Osteoblast (primary cell): ENCODE data around the gene DNAH6. TPM values are rescaled to one million over a fixed set of nuclear protein-coding genes. Genes with fewer than 3 reads are reported as not detected.

Source experiments
- DNase-seq: peaks from one replicate; pipeline ENCODE4 v3.0.0; 2011; ENCODE audit warnings: low spot score, mixed read lengths; ENCODE audit not compliant: insufficient read length; ENCODE audit errors: missing footprints
- H2AFZ ChIP-seq: 2 replicates; pipeline ENCODE4 v1.6.0; 2011; ENCODE audit warnings: mild to moderate bottlenecking, low read length
- H3K27ac ChIP-seq: 2 replicates; pipeline ENCODE4 v1.5.1; 2011; ENCODE audit warnings: mild to moderate bottlenecking, low read depth, low read length, moderate library complexity
- H3K27me3 ChIP-seq: 2 replicates; pipeline ENCODE4 v1.6.0; 2012; ENCODE audit warnings: mild to moderate bottlenecking, control low read depth, inconsistent platforms, low read length, moderate library complexity; ENCODE audit not compliant: insufficient read depth
- H3K36me3 ChIP-seq: 2 replicates; pipeline ENCODE4 v1.5.1; 2011; ENCODE audit warnings: mild to moderate bottlenecking, low read length, control low read depth, moderate library complexity; ENCODE audit not compliant: insufficient read depth
- H3K4me1 ChIP-seq: 2 replicates; pipeline ENCODE4 v1.5.1; 2011; ENCODE audit warnings: mild to moderate bottlenecking, low read length, control low read depth, moderate library complexity; ENCODE audit not compliant: insufficient read depth
- H3K4me2 ChIP-seq: 2 replicates; pipeline ENCODE4 v1.6.0; 2011; ENCODE audit warnings: mild to moderate bottlenecking, low read length; ENCODE audit not compliant: insufficient read depth
- H3K4me3 ChIP-seq: fragments of 200-600 bp; sonication (generic); 3 replicates; pipeline ENCODE4 v1.5.1; 2012; ENCODE audit warnings: mild to moderate bottlenecking, low read length, inconsistent platforms; ENCODE audit not compliant: insufficient read depth
- H3K79me2 ChIP-seq: 2 replicates; pipeline ENCODE4 v1.6.0; 2012; ENCODE audit warnings: mild to moderate bottlenecking, low read length, control low read depth, inconsistent platforms; ENCODE audit not compliant: insufficient read depth
- H3K9me3 ChIP-seq: 2 replicates; pipeline ENCODE4 v1.5.1; 2011; ENCODE audit warnings: low read depth, low read length, control low read depth
- H4K20me1 ChIP-seq: 2 replicates; pipeline ENCODE4 v1.6.0; 2012; ENCODE audit warnings: mild to moderate bottlenecking, low read length, control low read depth; ENCODE audit not compliant: insufficient read depth
- total RNA-seq: library from RNA; depleted of rRNA; stranded (reverse); fragments of >200 nt; gene quantifications from 2 replicates; pipeline ENCODE4 v1.2.3, GENCODE V29; 2012
- TF ChIP-seq, protein P1 (sequence below): IDR thresholded peaks from 2 replicates; pipeline ENCODE4 v1.5.1; 2011; ENCODE audit warnings: mild to moderate bottlenecking, low read depth, low read length, moderate library complexity; ENCODE audit errors: extremely low read depth

Gene DNAH6
- total RNA-seq, 1 donor, result 0.36 TPM

DNA sequence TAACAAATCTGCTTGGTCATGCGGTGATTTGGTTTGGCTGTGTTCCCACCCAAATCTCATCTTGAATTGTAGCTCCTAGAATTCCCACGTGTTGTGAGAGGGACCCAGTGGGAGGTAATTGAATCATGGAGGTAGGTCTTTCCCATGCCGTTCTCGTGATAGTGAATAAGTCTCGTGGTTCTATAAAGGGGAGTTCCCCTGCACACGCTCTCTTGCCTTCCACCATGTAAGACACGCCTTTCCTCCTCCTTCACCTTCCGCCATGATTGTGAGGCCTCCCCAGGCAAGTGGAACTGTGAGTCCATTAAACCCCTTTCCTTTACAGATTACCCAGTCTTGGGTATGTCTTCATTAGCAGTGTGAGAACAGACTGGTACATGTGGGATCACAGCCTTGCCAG is 327.8 kb downstream of the DNAH6 start:
- TF ChIP-seq, protein P1, sequence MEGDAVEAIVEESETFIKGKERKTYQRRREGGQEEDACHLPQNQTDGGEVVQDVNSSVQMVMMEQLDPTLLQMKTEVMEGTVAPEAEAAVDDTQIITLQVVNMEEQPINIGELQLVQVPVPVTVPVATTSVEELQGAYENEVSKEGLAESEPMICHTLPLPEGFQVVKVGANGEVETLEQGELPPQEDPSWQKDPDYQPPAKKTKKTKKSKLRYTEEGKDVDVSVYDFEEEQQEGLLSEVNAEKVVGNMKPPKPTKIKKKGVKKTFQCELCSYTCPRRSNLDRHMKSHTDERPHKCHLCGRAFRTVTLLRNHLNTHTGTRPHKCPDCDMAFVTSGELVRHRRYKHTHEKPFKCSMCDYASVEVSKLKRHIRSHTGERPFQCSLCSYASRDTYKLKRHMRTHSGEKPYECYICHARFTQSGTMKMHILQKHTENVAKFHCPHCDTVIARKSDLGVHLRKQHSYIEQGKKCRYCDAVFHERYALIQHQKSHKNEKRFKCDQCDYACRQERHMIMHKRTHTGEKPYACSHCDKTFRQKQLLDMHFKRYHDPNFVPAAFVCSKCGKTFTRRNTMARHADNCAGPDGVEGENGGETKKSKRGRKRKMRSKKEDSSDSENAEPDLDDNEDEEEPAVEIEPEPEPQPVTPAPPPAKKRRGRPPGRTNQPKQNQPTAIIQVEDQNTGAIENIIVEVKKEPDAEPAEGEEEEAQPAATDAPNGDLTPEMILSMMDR, result no peak
- Histone ChIP-seq H3K36me3 (no peaks in the 10 kb centered on the region), H3K79me2 (no peaks in the 10 kb centered on the region), H3K27ac (no peak overlapping the region), H3K4me1 (peaks cover 10% of the 10 kb centered on the region), H4K20me1 (no peaks in the 10 kb centered on the region), H3K9me3 (no peaks in the 10 kb centered on the region), H3K27me3 (no peaks in the 10 kb centered on the region), H2AFZ (no peak overlapping the region), H3K4me3 (no peak overlapping the region), H3K4me2 (no peak overlapping the region)
- DNase-seq, result no peak

DNA sequence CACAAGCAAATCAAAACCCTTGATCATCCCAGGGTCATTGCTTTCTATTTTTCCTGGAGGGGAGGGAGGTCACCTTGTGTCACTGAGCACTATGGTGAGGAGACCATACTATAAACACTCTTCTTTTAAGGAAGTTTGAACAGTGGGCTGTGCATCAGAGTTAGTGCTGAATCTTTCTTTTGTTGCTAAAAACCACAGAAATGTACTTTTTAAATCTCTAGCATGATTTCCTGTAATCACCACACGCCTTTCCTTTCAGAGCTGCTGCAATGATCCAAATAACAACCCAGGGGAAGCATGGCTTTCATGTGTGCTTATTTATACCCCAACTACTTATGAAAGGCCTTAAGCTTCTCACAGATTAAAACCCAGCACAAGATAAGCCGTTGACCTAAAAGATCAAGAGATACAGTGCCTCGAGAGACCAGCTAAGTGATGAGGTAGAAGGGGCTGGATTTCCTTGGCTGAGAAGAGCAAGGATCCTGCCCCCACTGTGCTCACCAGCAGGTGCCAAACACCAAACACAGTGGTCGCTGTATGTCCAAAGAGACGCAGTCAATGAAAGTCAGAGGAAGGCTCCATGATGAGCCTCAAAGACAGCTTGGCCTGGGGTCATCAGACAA is 329.9 kb downstream of the DNAH6 start:
- H2AFZ ChIP-seq, result peak overlapping the region; percentile 28
- H3K9me3 ChIP-seq, result no peaks in the 10 kb centered on the region
- H3K36me3 ChIP-seq, result no peaks in the 10 kb centered on the region
- no peak overlapping the region for H3K4me3 ChIP-seq
- no peaks in the 10 kb centered on the region for H4K20me1 ChIP-seq
- H3K4me2 ChIP-seq, result no peak overlapping the region
- H3K4me1 ChIP-seq, result peaks cover 10% of the 10 kb centered on the region
- H3K79me2 ChIP-seq, result no peaks in the 10 kb centered on the region
- no peak overlapping the region for H3K27ac ChIP-seq
- TF ChIP-seq, protein P1, result no peak
- H3K27me3 ChIP-seq, result no peaks in the 10 kb centered on the region
- DNase-seq, result no peak

DNA sequence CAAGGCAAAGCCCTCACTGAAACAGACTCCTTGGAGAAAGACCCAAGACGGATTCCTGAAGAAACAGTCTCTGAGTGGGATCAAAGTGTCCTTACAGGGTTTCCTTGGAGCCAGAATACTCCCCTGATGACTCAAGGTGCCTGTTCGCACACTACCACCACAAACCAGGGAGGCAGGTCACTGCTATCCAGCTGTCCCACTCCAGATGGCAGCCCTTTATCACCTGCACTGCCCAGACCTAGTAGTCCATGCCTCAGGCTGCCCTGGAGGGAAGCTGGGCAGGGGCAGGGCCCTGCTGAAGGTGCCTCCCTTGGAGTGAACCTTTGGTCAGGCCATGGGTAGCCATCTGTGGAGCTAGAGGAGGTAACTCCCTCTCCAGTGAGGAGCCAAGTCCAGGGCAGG is 330.4 kb downstream of the DNAH6 start:
- Histone ChIP-seq H3K4me3 (no peak overlapping the region), H3K4me2 (no peak overlapping the region), H4K20me1 (no peaks in the 10 kb centered on the region), H3K36me3 (no peaks in the 10 kb centered on the region), H3K27ac (no peak overlapping the region), H2AFZ (no peak overlapping the region), H3K27me3 (no peaks in the 10 kb centered on the region), H3K79me2 (no peaks in the 10 kb centered on the region), H3K4me1 (peaks cover 10% of the 10 kb centered on the region), H3K9me3 (no peaks in the 10 kb centered on the region)
- TF ChIP-seq, protein P1, result no peak
- DNase-seq, result no peak

DNA sequence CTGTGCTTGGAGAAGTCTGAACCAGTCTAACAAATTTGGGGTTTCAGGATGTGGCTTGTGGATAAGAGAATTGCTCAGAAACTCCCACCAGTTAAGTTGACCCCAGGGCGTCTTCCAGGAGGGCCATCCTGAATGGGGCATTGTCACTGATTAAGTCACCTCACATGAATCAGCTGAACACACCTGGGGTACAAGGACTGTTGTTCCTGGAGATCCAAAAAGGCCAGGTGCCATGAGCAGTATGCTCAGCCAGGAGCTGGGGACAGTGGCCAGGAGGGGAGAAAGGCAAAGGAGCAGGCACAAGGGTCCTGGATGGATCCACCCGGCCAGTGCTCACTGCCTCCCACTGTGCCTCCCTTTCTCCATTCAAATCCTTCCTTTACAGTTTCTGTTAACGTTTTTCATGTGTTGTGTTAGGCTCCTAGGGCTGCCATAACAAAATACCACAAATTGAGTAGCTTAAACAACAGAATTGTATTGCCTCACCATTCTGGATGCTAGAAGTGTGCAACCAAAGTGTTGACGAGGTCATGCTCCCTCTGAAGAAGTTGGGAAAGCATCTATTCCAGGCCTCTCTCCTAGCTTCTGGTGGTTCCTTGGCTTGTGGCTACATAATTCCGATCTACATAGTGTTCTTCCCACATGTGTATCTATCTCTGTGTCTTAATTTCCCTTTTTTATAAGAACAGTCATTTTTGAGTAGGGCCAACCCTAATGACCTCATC is 331.2 kb downstream of the DNAH6 start:
- Histone ChIP-seq H3K4me2 (no peak overlapping the region), H3K36me3 (no peaks in the 10 kb centered on the region), H3K27me3 (no peaks in the 10 kb centered on the region), H3K9me3 (no peaks in the 10 kb centered on the region), H3K27ac (no peak overlapping the region), H3K79me2 (no peaks in the 10 kb centered on the region), H4K20me1 (no peaks in the 10 kb centered on the region), H3K4me1 (peaks cover 10% of the 10 kb centered on the region), H2AFZ (no peak overlapping the region), H3K4me3 (no peak overlapping the region)
- TF ChIP-seq, protein P1, result no peak
- no peak for DNase-seq
